Neural progenitor cell (in vitro differentiated cells): ENCODE measurements around the gene TMX1. TPM values are rescaled to one million over a fixed set of nuclear protein-coding genes. Genes with fewer than 3 reads are reported as not detected.
"Not testable (repeated sequence)": the region's sequence is repeated elsewhere in the genome, so short reads cannot be mapped to it uniquely, and the experiment has no call there.

ENCODE experiments used
- DNase-seq: peaks from one replicate; pipeline ENCODE4 v3.0.0-alpha.2; 2016; ENCODE audit warnings: low spot score
- H2AFZ ChIP-seq: fragments of 200-600 bp; sonication (generic); replicated peaks from 2 replicates; pipeline ENCODE4 v1.6.1; 2016; ENCODE audit warnings: antibody characterized with exemption
- H3F3A ChIP-seq: fragments of 200-600 bp; sonication (generic); 2 replicates; pipeline ENCODE4 v1.6.1; 2016; ENCODE audit warnings: antibody characterized with exemption, low read depth
- H3K27ac ChIP-seq: fragments of 200-600 bp; sonication (generic); 2 replicates; pipeline ENCODE4 v1.5.1; 2016; ENCODE audit warnings: mild to moderate bottlenecking
- H3K27me3 ChIP-seq: fragments of 200-600 bp; sonication (generic); 2 replicates; pipeline ENCODE4 v1.6.1; 2016; ENCODE audit warnings: mild to moderate bottlenecking, moderate library complexity
- H3K36me3 ChIP-seq: fragments of 200-600 bp; sonication (generic); 2 replicates; pipeline ENCODE4 v1.5.1; 2016
- H3K4me1 ChIP-seq: fragments of 200-600 bp; sonication (generic); 2 replicates; pipeline ENCODE4 v1.6.1; 2016; ENCODE audit warnings: mixed run types
- H3K4me2 ChIP-seq: fragments of 200-600 bp; sonication (generic); 2 replicates; pipeline ENCODE4 v1.6.1; 2016
- H3K4me3 ChIP-seq: fragments of 200-600 bp; sonication (generic); 2 replicates; pipeline ENCODE4 v1.5.1; 2016
- H3K79me2 ChIP-seq: fragments of 200-600 bp; sonication (generic); 2 replicates; pipeline ENCODE4 v1.6.1; 2016; ENCODE audit warnings: low read depth
- H3K9ac ChIP-seq: fragments of 200-600 bp; sonication (generic); 2 replicates; pipeline ENCODE4 v1.6.1; 2016
- H3K9me3 ChIP-seq: fragments of 200-600 bp; sonication (generic); 2 replicates; pipeline ENCODE4 v1.5.1; 2016; ENCODE audit warnings: low read depth
- H4K20me1 ChIP-seq: fragments of 200-600 bp; sonication (generic); 2 replicates; pipeline ENCODE4 v1.6.1; 2016; ENCODE audit warnings: low read depth
- H3K27ac Mint-ChIP-seq: 3 replicates; pipeline ENCODE4 v1.8.0; 2021; ENCODE audit warnings: mixed read lengths
- H3K27me3 Mint-ChIP-seq: 2 replicates; pipeline ENCODE4 v1.8.0; 2022; ENCODE audit warnings: low read depth, mild to moderate bottlenecking, inconsistent platforms, moderate library complexity, mixed read lengths; ENCODE audit not compliant: insufficient read depth
- H3K36me3 Mint-ChIP-seq: 3 replicates; pipeline ENCODE4 v1.8.0; 2021; ENCODE audit warnings: mixed read lengths
- H3K4me1 Mint-ChIP-seq: 3 replicates; pipeline ENCODE4 v1.8.0; 2021; ENCODE audit warnings: mixed read lengths
- H3K4me3 Mint-ChIP-seq: 3 replicates; pipeline ENCODE4 v1.8.0; 2021; ENCODE audit warnings: mild to moderate bottlenecking, moderate library complexity, mixed read lengths
- H3K9me3 Mint-ChIP-seq: 3 replicates; pipeline ENCODE4 v1.8.0; 2020; ENCODE audit warnings: mixed read lengths
- CTCF ChIP-seq: fragments of 200-600 bp; sonication (generic); IDR thresholded peaks from 2 replicates; pipeline ENCODE4 v1.5.1; 2017; ENCODE audit warnings: antibody characterized with exemption, mild to moderate bottlenecking
- EZH2 ChIP-seq: fragments of 200-600 bp; sonication (generic); IDR thresholded peaks from 2 replicates; pipeline ENCODE4 v1.6.1; 2017; ENCODE audit warnings: antibody characterized with exemption, mild to moderate bottlenecking, moderate library complexity
- EZH2phosphoT487 ChIP-seq: fragments of 200-600 bp; sonication (generic); IDR thresholded peaks from 2 replicates; pipeline ENCODE4 v1.6.1; 2017; ENCODE audit warnings: antibody characterized with exemption
- total RNA-seq: library from RNA; depleted of rRNA; stranded (reverse); fragments of >200 nt; gene quantifications from 2 replicates; pipeline ENCODE4 v1.2.3, GENCODE V29; 2015; ENCODE audit warnings: low replicate concordance

TMX1 gene
- total RNA-seq, 1 donor from 2014 or later: 96.4 TPM

- H3K4me1 Mint-ChIP-seq: peaks cover 7% of the 10 kb centered on the region
- no peak overlapping the region for H3K4me3 Mint-ChIP-seq
- no peak overlapping the region for H3K27ac ChIP-seq
- no peaks in the 10 kb centered on the region for H3K27me3 ChIP-seq
- H3K79me2 ChIP-seq: no peaks in the 10 kb centered on the region
- peak; percentile 13 for DNase-seq
- no peak for TF ChIP-seq EZH2phosphoT487
- TF ChIP-seq CTCF: no peak
- peaks cover 7% of the 10 kb centered on the region for H3K4me1 ChIP-seq
- peaks cover 2% of the 10 kb centered on the region for H3K27me3 Mint-ChIP-seq
- H3K27ac Mint-ChIP-seq: no peak overlapping the region
- no peaks in the 10 kb centered on the region for H3K36me3 ChIP-seq
- H3F3A ChIP-seq: no peaks in the 10 kb centered on the region
- H3K9me3 ChIP-seq: no peaks in the 10 kb centered on the region
- H3K36me3 Mint-ChIP-seq: no peaks in the 10 kb centered on the region
- no peaks in the 10 kb centered on the region for H3K9me3 Mint-ChIP-seq
- no peaks in the 10 kb centered on the region for H4K20me1 ChIP-seq
- H3K4me2 ChIP-seq: no peak overlapping the region
- no peak overlapping the region for H2AFZ ChIP-seq
- no peak overlapping the region for H3K4me3 ChIP-seq
- no peak overlapping the region for H3K9ac ChIP-seq
These were observed 29.5 kb upstream of the TMX1 start for GRCh38 chr14:51210594-51210993.

DNA sequence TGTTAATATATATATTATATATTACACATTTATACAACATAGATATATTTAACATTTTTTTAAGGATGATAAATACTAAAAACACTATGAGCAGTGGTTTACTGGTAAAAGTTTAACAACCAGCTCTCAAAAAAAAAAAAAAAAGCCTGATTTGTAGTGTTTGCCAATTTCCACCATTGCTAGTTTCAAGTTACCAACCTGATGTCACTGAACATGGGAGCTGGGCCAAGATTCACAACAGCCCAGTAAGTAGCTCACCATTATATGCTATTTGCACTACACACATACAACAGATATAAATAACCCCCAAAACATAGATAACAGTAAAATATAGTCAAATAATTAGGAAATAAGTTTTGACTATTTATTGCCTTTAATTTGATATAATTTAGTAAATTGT, 28.9 kb upstream of the TMX1 start:
- Histone ChIP-seq H3K79me2 (no peaks in the 10 kb centered on the region), H3K36me3 (no peaks in the 10 kb centered on the region), H3F3A (no peaks in the 10 kb centered on the region), H2AFZ (no peak overlapping the region), H4K20me1 (no peaks in the 10 kb centered on the region), H3K4me2 (no peak overlapping the region), H3K27ac (no peak overlapping the region), H3K27me3 (no peaks in the 10 kb centered on the region), H3K9me3 (no peaks in the 10 kb centered on the region), H3K4me1 (peaks cover 5% of the 10 kb centered on the region), H3K4me3 (no peak overlapping the region), H3K9ac (no peak overlapping the region)
- DNase-seq: no peak
- Mint-ChIP-seq H3K4me3 (no peak overlapping the region), H3K9me3 (no peaks in the 10 kb centered on the region), H3K36me3 (no peaks in the 10 kb centered on the region), H3K4me1 (peaks cover 3% of the 10 kb centered on the region), H3K27ac (no peak overlapping the region), H3K27me3 (peaks cover 2% of the 10 kb centered on the region)
- no peak for TF ChIP-seq EZH2phosphoT487

DNA sequence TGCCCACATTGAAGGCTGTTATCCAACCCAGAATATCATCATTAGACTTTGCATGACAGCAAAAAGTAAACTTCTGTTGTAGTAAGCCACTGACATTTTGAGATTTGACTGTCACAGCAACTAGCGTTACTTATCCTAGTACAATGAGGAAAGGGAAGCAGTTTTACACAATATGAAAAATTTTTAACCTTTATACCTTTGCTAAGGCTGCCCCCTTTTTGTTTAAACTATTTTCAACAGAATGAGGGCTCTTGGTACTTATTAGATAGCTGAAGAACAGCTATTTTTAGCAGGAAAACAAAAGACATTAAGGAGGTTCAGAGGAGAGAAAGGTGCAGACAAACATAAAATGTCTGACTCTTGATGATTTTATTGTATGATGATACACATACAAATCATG, 23.4 kb upstream of the TMX1 start:
- Mint-ChIP-seq H3K36me3 (no peaks in the 10 kb centered on the region), H3K4me1 (no peaks in the 10 kb centered on the region), H3K27ac (no peak overlapping the region), H3K27me3 (no peaks in the 10 kb centered on the region), H3K4me3 (no peak overlapping the region), H3K9me3 (peaks cover 3% of the 10 kb centered on the region)
- no peak overlapping the region for H3K4me3 ChIP-seq
- H3K4me2 ChIP-seq: no peak overlapping the region
- H3K27ac ChIP-seq: no peak overlapping the region
- no peaks in the 10 kb centered on the region for H3K36me3 ChIP-seq
- H3F3A ChIP-seq: no peaks in the 10 kb centered on the region
- H3K27me3 ChIP-seq: no peaks in the 10 kb centered on the region
- DNase-seq: no peak
- peaks cover 4% of the 10 kb centered on the region for H3K4me1 ChIP-seq
- H4K20me1 ChIP-seq: no peaks in the 10 kb centered on the region
- H3K79me2 ChIP-seq: no peaks in the 10 kb centered on the region
- no peak for TF ChIP-seq EZH2phosphoT487
- no peak for TF ChIP-seq EZH2
- TF ChIP-seq CTCF: no peak
- H3K9me3 ChIP-seq: no peaks in the 10 kb centered on the region
- H2AFZ ChIP-seq: no peak overlapping the region
- H3K9ac ChIP-seq: no peak overlapping the region

DNA sequence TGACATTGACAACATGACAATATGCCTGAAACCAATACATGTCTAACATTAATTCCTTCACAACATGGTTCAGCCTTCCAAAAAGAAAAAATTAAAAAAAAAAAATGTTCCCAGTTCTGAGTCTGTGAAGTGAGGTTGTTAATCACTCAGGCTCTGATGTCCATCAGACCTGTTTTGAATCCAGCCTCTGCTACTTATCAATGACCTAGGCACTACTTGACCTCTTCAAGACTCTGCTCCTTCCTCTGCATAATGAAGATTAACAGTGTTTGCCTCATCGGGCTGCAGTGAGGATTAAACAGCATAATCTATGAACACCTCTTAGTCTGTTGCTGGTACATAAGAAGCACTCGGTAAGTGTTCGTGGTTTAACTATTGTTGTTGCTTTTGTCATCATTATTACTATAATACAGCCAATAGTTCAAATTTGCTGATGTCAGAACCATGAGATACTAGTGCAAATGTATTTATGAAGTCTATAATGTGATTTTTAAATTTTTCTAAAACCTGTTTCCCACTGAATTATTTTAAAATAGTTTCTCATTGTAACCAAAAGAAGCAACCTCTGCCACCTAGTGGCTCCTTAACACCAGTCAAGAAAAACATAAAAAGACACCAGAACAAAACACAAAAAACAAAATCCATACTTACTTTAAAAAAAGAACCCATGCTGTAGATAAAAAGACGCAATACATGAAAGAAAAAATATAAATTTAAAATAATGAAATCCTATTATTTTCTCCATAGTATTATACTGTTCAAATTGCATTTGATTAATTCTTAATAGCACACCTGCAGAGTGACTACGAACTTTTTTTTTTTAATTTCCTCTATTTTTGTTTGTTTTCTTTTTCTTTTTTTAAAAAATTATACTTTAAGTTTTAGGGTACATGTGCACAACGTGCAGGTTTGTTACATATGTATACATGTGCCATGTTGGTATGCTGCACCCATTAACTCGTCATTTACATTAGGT, 20.3 kb upstream of the TMX1 start:
- Mint-ChIP-seq H3K9me3 (peaks cover 11% of the 10 kb centered on the region), H3K27me3 (peaks cover 2% of the 10 kb centered on the region), H3K4me3 (no peak overlapping the region), H3K36me3 (peaks cover 5% of the 10 kb centered on the region), H3K4me1 (no peaks in the 10 kb centered on the region), H3K27ac (no peak overlapping the region)
- Histone ChIP-seq H3K4me3 (no peak overlapping the region), H2AFZ (peak overlapping the region; percentile 75), H3K36me3 (no peaks in the 10 kb centered on the region), H3F3A (no peaks in the 10 kb centered on the region), H3K79me2 (no peaks in the 10 kb centered on the region), H3K27ac (no peak overlapping the region), H3K27me3 (no peaks in the 10 kb centered on the region), H3K9me3 (no peaks in the 10 kb centered on the region), H3K4me1 (peaks cover 4% of the 10 kb centered on the region), H4K20me1 (no peaks in the 10 kb centered on the region), H3K4me2 (no peak overlapping the region), H3K9ac (no peak overlapping the region)
- TF ChIP-seq EZH2 (no peak), EZH2phosphoT487 (no peak), CTCF (peak; percentile 80)
- DNase-seq: peak; percentile 50

GRCh38 chr14:51223463-51223862, 16.6 kb upstream of the TMX1 start:
- H2AFZ ChIP-seq, H3K4me1 Mint-ChIP-seq, H3K27me3 Mint-ChIP-seq, H3K4me3 ChIP-seq, H3K79me2 ChIP-seq, H3K27me3 ChIP-seq, H3K27ac Mint-ChIP-seq, H3K4me3 Mint-ChIP-seq, H3K36me3 Mint-ChIP-seq, H3K4me2 ChIP-seq, H4K20me1 ChIP-seq, H3K9me3 ChIP-seq, H3K27ac ChIP-seq, H3K36me3 ChIP-seq, H3K9ac ChIP-seq, H3F3A ChIP-seq, H3K4me1 ChIP-seq, DNase-seq: not testable (repeated sequence)
- H3K9me3 Mint-ChIP-seq: peaks cover 11% of the 10 kb centered on the region
